ENCODE results near the gene NUDT15.

Gene NUDT15

DNA sequence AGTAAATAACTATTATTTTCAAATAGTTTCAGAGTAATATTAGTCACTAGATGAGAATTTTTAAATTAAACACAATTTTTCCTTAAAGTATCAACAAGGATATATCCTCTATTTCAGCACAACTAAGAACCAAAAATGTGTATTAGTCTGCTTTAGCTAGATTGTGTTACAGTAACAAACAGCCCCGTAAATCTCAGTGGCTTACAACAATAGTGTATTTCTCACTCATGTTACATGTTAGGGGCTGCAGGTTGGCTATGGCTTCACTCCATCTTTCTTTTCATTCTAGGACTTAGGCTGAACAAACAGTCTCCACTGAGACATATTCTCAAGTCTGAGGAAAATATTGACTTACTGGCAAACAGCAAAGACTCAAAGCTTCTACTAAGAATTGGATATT lies 24.9 kb upstream of the NUDT15 start:
- no peak for DNase-seq (ENCODE audit: low read depth)
- no peak overlapping the region for H3K4me3 ChIP-seq (ENCODE audit: low read depth, low read length)
- TF ChIP-seq, protein P1, sequence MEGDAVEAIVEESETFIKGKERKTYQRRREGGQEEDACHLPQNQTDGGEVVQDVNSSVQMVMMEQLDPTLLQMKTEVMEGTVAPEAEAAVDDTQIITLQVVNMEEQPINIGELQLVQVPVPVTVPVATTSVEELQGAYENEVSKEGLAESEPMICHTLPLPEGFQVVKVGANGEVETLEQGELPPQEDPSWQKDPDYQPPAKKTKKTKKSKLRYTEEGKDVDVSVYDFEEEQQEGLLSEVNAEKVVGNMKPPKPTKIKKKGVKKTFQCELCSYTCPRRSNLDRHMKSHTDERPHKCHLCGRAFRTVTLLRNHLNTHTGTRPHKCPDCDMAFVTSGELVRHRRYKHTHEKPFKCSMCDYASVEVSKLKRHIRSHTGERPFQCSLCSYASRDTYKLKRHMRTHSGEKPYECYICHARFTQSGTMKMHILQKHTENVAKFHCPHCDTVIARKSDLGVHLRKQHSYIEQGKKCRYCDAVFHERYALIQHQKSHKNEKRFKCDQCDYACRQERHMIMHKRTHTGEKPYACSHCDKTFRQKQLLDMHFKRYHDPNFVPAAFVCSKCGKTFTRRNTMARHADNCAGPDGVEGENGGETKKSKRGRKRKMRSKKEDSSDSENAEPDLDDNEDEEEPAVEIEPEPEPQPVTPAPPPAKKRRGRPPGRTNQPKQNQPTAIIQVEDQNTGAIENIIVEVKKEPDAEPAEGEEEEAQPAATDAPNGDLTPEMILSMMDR (IDR thresholded peaks at IDR 0.05; ENCODE audit: low read depth, low read length, missing control alignments) = no peak

DNA sequence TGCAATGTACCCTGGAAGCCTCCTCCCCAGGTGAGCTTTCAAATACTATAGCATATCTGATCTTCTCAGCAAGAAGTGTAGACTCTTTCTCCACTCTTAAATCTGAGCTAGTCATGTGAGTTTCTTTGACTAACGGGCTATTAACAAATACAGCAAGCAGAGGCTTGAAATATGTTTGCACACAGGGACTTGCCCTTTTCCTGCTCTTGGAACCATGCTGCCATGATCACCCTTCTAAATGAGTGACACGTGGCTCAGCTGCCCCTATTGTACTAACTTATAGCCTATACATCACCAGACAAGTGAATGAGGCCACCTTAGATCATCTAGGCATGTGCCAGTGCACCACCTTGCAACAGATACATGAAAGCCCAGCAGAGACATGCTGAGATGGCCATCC lies 23.2 kb upstream of the NUDT15 start:
- TF ChIP-seq, protein P1 (IDR thresholded peaks at IDR 0.05; ENCODE audit: low read depth, low read length, missing control alignments) = no peak
- no peak for DNase-seq (ENCODE audit: low read depth)

DNA sequence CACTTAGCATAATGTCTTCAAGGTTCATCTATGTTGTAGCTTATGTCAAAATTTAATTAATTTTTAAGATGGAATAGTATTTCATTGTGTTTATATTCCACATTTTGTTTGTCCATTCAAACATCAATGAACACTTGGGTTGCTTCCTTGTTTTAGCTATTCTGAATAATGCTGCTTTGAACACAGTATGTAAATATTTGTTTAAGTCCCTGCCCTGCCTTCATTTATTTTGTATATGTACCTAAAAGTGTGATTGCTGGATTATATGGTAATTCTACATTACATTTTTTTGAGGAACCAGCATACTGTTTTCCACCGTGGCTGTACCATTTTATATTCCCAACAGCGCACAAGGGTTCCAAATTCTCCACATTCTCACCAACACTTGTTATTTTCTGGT lies 18.9 kb upstream of the NUDT15 start:
- no peak overlapping the region for H3K4me3 ChIP-seq (ENCODE audit: low read depth, low read length)
- TF ChIP-seq, protein P1 (IDR thresholded peaks at IDR 0.05; ENCODE audit: low read depth, low read length, missing control alignments) = no peak
- no peak for DNase-seq (ENCODE audit: low read depth)

More for the DNA sequence above, 23.2 kb upstream of the NUDT15 start:
- no peak overlapping the region for H3K4me3 ChIP-seq (ENCODE audit: low read depth, low read length)

DNA sequence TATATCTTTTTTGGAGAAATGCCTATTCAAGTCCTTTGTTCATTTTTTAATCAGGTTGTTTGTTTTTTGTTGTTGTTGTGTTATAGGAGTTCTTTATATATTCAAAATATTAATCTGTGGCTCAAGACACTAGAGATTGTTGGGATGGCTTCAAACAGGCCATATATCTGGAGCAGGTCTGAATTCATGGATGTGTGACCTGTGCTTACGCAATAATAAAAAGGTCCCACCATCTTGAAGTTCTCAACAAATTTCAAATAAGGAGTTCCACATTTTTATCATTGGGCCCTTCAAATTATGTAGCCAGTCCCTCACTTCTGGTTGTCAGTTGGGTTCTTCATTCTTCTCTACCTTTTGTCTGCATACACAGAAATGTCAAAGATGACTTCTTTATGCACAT lies 17.7 kb upstream of the NUDT15 start:
- no peak overlapping the region for H3K4me3 ChIP-seq (ENCODE audit: low read depth, low read length)
- TF ChIP-seq, protein P1 (IDR thresholded peaks at IDR 0.05; ENCODE audit: low read depth, low read length, missing control alignments) = no peak
- DNase-seq (ENCODE audit: low read depth) = no peak

DNA sequence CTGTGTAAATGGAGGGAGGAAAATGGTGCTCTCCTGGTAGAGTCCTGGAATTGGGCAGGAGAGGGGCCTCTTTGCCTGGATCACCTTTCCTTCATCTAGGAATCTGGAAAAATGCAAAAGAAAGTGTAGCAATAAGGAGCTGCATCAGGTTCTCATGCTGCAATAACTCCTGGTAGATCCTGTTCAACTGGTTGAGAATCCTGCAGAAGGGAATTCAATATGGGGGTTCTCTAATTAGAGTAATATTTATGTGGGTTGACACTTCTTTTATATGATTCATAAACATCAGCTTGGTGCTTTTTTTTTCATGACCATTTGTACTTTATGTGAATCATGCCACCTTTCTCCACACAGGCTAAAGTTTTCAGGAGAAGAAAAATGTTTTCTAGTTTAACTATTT lies 9.5 kb upstream of the NUDT15 start:
- TF ChIP-seq, protein P1 (IDR thresholded peaks at IDR 0.05; ENCODE audit: low read depth, low read length, missing control alignments) = no peak
- no peak overlapping the region for H3K4me3 ChIP-seq (ENCODE audit: low read depth, low read length)
- DNase-seq (ENCODE audit: low read depth) = no peak

DNA sequence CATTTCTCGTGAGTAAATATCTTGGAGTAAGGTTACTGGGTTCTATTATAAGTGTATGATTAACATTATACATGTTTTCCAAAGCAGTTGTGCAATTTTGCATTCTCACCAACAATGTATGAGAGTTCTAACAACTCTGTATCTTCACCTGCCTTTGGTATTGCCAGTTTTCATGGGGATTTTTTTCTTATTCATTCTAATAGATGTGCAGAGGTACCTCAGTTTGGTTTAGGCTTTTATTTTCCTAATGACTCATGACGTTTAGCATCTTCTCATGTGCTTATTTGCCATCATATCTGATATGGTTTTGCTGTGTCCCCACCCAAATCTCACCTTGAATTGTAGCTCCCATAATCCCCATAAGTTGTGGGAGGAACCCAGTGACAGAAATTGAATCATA lies 7.7 kb upstream of the NUDT15 start:
- no peak overlapping the region for H3K4me3 ChIP-seq (ENCODE audit: low read depth, low read length)
- DNase-seq (ENCODE audit: low read depth) = no peak
- TF ChIP-seq, protein P1 (IDR thresholded peaks at IDR 0.05; ENCODE audit: low read depth, low read length, missing control alignments) = no peak

DNA sequence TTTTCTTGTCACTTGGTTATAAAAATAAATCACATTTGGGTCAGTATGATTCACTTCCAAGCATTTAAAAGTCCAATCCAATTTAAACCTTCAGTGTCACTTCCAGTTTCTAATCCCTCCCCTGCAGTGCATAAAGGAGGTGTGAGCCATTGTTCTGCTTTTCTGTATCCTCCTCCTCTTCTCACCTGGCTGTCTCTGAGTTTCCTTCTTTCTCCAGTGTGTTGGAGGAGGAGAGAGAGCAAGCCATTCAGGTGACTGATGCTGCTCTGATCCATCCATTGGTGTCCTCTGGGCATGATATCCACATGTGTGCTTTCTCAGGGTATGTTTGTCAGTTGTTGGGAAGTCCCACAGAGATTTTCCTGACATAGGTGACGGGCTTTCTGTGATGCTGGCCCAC lies 1.2 kb downstream of the NUDT15 start:
- TF ChIP-seq, protein P1 (IDR thresholded peaks at IDR 0.05; ENCODE audit: low read depth, low read length, missing control alignments) = no peak
- DNase-seq (ENCODE audit: low read depth) = peak; percentile 4
- H3K4me3 ChIP-seq (ENCODE audit: low read depth, low read length) = peak overlapping the region; percentile 63
